ENCODE results near the gene DES. TPM values are rescaled to one million over a fixed set of nuclear protein-coding genes. Genes with fewer than 3 reads are reported as not detected.

The DES gene
- total and polyA plus RNA-seq, 2 donors (not counting 3 experiments of a cell fraction or from before 2014, with no cell fraction given) = not detected

GRCh38 chr2:219458996-219459395 is 40.8 kb downstream of the DES start:
- Histone ChIP-seq H3K4me1 (ENCODE audit: control insufficient read depth, extremely low read depth, insufficient read depth, low read length) (no peaks in the 10 kb centered on the region), H2AFZ (ENCODE audit: low read depth, low read length) (no peak overlapping the region), H3K79me2 (ENCODE audit: control insufficient read depth, insufficient read depth, low read length) (no peaks in the 10 kb centered on the region), H3K9ac (replicated peaks; ENCODE audit: extremely low read depth, insufficient read depth, low read length) (no peak overlapping the region), H3K4me3 (replicated peaks in 1 of 3; ENCODE audit: insufficient read depth in 1 of 3, low read depth in 1 of 3, low read length in 3 of 3) (no peak overlapping the region), H4K20me1 (replicated peaks; ENCODE audit: control insufficient read depth, extremely low read depth, insufficient read depth, low read length) (no peaks in the 10 kb centered on the region), H3K27ac (ENCODE audit: insufficient read depth, low read depth, low read length) (no peak overlapping the region), H3K9me1 (replicated peaks; ENCODE audit: control insufficient read depth, extremely low read depth, insufficient read depth, low read length) (no peaks in the 10 kb centered on the region), H3K27me3 (ENCODE audit: control insufficient read depth in 2 of 2, insufficient read depth in 2 of 2, low read length in 2 of 2) (peaks cover 0 to 1% of the 10 kb centered on the region in 2 experiments), H3K4me2 (ENCODE audit: insufficient read depth, low read length) (no peak overlapping the region), H3K36me3 (ENCODE audit: control insufficient read depth in 2 of 2, extremely low read depth in 1 of 2, insufficient read depth in 2 of 2, low read length in 2 of 2) (no peaks in the 10 kb centered on the region), H3K9me3 (replicated peaks; ENCODE audit: control insufficient read depth, insufficient read depth, low read length) (no peaks in the 10 kb centered on the region)
- dilution Hi-C loops (cut with MboI; ENCODE audit: extremely low pct_ligation_motif_present, low sequenced_read_pairs) = no loop called here
- DNase-seq (ENCODE audit: low read depth, low spot score) (no peak), FAIRE-seq (no peak)
- no TSS peak for BruUV-seq (replicated peaks)
- ChIA-PET POLR2A (no interaction called here), CTCF (interaction anchor here (0.8 to 8.2 kb wide), 26 partner anchors 9 to 231 kb away, joined by 3 to 181 read pairs (median 5); partner anchors contain the start of genes CHPF, SPEG and TMEM198)
- intact Hi-C loops (cut with micrococcal nuclease) = loop anchor here (1.0 to 2.0 kb wide), 3 partner anchors 17 to 71 kb away; no protein-coding TSS in a partner anchor
- TF ChIP-seq, protein P1, sequence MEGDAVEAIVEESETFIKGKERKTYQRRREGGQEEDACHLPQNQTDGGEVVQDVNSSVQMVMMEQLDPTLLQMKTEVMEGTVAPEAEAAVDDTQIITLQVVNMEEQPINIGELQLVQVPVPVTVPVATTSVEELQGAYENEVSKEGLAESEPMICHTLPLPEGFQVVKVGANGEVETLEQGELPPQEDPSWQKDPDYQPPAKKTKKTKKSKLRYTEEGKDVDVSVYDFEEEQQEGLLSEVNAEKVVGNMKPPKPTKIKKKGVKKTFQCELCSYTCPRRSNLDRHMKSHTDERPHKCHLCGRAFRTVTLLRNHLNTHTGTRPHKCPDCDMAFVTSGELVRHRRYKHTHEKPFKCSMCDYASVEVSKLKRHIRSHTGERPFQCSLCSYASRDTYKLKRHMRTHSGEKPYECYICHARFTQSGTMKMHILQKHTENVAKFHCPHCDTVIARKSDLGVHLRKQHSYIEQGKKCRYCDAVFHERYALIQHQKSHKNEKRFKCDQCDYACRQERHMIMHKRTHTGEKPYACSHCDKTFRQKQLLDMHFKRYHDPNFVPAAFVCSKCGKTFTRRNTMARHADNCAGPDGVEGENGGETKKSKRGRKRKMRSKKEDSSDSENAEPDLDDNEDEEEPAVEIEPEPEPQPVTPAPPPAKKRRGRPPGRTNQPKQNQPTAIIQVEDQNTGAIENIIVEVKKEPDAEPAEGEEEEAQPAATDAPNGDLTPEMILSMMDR (IDR thresholded peaks at IDR 0.05; ENCODE audit: extremely low read depth in 1 of 2, insufficient read depth in 1 of 2, low read depth in 1 of 2, low read length in 2 of 2) = no peak
- TF ChIP-seq POLR2AphosphoS5 (IDR thresholded peaks at IDR 0.05; ENCODE audit: insufficient read depth, low read depth, low read length) (no peak), FOS (IDR thresholded peaks at IDR 0.05; ENCODE audit: borderline replicate concordance, insufficient read depth, low read length) (no peak), POLR2A (IDR thresholded peaks at IDR 0.05; ENCODE audit: low read depth, low read length) (no peak), GATA2 (IDR thresholded peaks at IDR 0.05; ENCODE audit: insufficient read depth, insufficient read length, low read depth, low read length) (no peak), JUN (IDR thresholded peaks at IDR 0.05; ENCODE audit: borderline replicate concordance, insufficient read depth, insufficient read length, low read depth) (no peak), EZH2 (IDR thresholded peaks at IDR 0.05; ENCODE audit: borderline replicate concordance, low read depth, low read length, severe bottlenecking) (no peak), MYC (IDR thresholded peaks at IDR 0.05; ENCODE audit: low read depth, low read length) (no peak), MAX (IDR thresholded peaks at IDR 0.05; ENCODE audit: insufficient read depth, insufficient read length) (no peak)
